OCI-LY1 (cell line): ENCODE results near the gene ACSS1.

ENCODE experiments used
- CTCF ChIP-seq: fragments of 200-600 bp; sonication (generic), shearing (Covaris generic); IDR thresholded peaks from 2 replicates; pipeline ENCODE4 v1.5.1; 2017; ENCODE audit warnings: mild to moderate bottlenecking, antibody characterized with exemption, low read length, moderate library complexity, mixed read lengths
- EZH2 ChIP-seq: fragments of 200-600 bp; sonication (generic), shearing (Covaris generic); IDR thresholded peaks from 2 replicates; pipeline ENCODE4 v1.8.0; 2017; ENCODE audit warnings: borderline replicate concordance, mixed run types, mild to moderate bottlenecking, antibody characterized with exemption, low read length, moderate library complexity, mixed read lengths

- TF ChIP-seq CTCF (no peak), EZH2 (no peak)
Measured at GRCh38 chr20:24960861-24961260, 97.1 kb downstream of the ACSS1 start.
